Right hindlimb (tissue), 1 donor: Measurements from ENCODE around the gene NOL12.
"Not testable (repeated sequence)": the region's sequence is repeated elsewhere in the genome, so short reads cannot be mapped to it uniquely, and the experiment has no call there.

ENCODE experiments used
- DNase-seq: peaks from one replicate; pipeline ENCODE4 v3.0.0-alpha.2; 2018

The NOL12 gene, protein sequence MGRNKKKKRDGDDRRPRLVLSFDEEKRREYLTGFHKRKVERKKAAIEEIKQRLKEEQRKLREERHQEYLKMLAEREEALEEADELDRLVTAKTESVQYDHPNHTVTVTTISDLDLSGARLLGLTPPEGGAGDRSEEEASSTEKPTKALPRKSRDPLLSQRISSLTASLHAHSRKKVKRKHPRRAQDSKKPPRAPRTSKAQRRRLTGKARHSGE

GRCh38 chr22:37686002-37686982, at the start of gene NOL12:
TSS of gene NOL12 (plus strand) at chr22:37686343. CDS start at chr22:37686393, 50 bp downstream.
- peak; percentile 91 for DNase-seq

DNA sequence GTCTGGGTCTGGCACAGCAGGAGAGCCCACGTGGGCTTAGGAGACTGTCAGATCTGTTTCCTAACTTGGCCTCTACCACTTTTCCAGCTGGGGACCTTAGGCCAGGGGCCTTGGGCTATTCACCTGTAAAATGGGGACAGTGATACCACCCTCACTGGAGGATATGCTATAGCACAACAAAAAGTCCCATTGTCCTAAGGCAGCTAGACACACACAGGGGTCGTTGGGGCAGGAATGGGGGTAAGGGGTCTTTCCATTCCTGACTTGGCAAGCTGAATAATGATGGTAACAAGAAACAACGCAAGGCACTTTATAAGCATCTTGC, 49.2 kb upstream of the NOL12 start:
- DNase-seq: no peak

GRCh38 chr22:37638391-37639069, 47.6 kb upstream of the NOL12 start:
- no peak for DNase-seq

- peak; percentile 74 for DNase-seq
Measured at GRCh38 chr22:37639070-37639760, 46.9 kb upstream of the NOL12 start, which contains the start of gene SH3BP1. TSS of gene SH3BP1 (plus strand) at chr22:37639669. CDS start at chr22:37639788, 119 bp downstream.

- DNase-seq: peak; percentile 34
Measured at GRCh38 chr22:37639771-37640590, 46.2 kb upstream of the NOL12 start.

DNA sequence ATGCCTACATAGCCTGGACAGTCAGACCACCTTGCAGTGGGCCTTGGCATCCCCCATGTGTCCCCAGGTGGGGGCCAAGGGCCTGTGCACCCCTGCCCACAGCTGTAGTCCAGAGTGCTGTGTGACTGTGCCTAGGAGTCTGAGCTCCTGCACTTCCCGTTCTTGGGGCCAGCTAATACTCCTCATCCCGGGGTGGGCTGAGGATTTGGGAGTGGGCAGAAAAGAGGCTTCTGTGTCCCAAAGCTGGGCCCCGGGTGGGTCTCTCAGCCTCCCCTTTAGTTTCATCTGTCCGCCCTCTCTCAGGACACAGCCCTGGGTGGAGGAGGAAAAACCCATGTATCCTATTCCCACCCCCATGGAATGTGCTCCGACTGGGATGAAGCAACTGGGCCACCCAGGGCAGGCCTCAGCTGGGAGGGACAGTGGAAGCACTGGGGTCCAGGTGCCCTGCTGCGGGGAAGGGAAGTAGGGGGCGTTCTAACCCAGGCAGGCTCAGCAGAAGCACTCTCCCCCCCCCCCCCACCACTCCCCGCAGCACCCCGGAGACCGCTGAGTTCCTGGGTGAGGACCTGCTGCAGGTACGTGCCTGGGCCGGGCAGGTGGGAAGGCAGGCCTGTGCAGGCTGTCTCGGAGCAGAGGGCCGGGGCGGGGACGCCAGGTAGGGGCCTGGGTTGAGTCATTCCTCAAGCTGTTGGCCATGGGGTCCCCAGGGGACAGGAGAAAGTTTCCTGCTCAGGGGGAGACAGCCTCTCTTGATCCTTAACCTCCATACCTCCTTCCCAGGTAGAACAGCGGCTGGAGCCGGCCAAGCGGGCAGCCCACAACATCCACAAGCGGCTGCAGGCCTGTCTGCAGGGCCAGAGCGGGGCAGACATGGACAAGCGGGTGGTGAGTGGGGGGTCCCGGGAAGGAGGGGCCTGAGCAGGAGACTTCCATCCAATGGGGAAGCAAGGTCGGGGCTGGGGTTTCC, 45.3 kb upstream of the NOL12 start:
- no peak for DNase-seq

GRCh38 chr22:37641561-37641949, 44.6 kb upstream of the NOL12 start:
- DNase-seq: no peak

DNA sequence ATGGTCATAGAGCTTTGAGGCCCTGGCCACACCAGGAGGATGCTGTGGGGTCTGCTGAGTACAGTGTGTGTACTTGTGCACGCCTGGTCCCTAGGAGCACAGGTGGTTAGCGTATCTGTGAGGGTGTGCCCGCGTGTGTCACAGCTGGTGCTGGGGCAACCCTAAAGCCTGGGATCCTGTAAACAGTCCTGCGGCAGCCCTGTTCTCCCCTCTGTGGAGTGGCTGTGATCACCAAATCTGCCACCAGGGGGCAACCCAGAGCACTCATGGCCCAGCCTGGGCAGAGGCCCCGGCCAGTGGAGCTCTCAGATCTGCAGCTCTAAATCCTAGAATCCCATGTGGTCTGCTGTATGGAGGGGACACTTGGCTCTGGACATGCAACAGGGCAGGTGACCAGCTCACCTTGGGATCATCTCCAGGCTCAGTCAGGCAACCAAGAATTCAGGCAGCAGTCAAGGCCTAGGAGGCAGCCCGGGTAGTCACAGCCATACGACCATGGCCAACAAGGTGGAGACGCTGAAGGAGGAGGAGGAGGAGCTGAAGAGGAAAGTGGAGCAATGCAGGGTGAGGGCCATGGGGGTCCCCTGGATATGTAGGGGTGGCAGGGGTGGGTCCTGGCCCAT, 42.8 kb upstream of the NOL12 start:
- DNase-seq: peak; percentile 89

GRCh38 chr22:37647317-37647716, 38.8 kb upstream of the NOL12 start:
- DNase-seq: no peak

GRCh38 chr22:37647928-37648327, 38.2 kb upstream of the NOL12 start:
- DNase-seq: peak; percentile 65

DNA sequence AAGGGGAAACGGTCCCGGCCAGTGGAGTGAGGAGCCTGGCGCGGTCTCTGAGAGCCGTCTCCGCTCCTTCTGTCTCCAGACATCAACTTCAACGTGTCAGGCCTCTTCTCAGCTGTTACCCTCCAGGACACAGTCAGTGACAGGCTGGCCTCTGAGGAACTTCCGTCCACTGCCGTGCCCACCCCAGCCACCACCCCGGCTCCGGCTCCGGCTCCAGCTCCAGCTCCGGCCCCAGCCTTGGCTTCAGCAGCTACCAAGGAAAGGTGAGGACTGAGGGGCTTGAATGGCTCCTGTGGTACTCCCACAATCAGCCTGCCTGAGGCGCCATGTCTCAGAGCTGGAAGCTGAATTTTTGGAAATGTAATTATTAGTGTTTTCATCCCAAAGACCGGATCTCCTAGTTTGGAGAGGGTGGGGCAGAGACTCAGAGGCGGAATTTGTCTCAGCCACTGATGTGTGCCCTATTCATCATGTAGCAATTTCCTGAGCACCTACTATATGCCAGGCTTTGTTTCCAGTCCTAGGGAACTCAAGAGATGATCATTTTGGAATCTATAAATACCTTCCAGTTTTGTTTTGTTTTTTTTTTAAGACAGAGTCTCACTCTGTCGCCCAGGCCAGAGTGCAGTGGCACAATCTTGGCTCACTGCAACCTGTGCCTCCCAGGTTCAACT, 35.5 kb upstream of the NOL12 start:
- DNase-seq: no peak

DNA sequence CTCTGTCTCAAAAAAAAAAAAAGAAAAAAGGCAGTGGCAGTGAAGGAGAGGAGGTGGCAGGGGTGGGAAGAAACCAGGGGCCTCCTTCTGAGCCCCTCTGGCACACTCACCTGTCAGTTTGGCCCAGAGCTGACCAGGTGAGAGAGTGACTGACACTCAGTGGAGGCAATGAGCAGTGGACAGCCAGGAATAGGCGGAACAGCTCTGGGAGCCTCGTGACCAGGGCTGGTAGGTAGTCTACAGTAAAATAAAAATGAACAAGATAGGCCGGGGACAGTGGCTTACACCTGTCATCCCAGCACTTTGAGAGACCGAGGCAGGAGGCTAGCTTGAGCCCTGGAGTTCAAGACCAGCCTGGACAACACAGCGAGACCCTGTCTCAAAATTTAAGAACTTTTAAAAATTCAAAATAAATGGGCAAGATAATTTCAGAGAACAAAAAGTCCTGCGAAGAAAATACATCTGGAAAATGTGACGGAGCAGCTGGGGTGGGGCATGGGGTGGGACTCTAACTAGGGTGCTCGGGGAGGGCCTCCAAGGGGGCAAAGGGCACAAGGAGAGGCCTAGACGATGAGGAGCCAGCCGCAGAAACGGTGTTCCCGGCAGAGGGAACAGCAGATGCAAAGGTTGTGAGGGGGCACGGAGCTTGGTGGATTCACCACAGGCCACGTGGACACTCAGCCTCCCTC, 31.4 kb upstream of the NOL12 start:
- DNase-seq: no peak

DNA sequence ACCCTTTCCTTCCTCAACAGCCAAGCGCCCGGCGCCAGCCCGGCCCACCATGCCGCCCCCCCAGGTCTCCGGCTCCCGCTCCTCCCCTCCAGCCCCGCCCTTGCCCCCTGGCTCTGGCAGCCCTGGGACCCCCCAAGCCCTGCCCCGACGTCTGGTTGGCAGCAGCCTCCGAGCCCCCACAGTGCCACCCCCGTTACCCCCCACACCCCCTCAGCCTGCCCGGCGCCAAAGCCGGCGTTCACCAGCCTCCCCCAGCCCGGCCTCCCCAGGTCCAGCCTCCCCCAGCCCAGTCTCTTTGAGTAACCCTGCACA, 30.9 kb upstream of the NOL12 start:
- DNase-seq: no peak

DNA sequence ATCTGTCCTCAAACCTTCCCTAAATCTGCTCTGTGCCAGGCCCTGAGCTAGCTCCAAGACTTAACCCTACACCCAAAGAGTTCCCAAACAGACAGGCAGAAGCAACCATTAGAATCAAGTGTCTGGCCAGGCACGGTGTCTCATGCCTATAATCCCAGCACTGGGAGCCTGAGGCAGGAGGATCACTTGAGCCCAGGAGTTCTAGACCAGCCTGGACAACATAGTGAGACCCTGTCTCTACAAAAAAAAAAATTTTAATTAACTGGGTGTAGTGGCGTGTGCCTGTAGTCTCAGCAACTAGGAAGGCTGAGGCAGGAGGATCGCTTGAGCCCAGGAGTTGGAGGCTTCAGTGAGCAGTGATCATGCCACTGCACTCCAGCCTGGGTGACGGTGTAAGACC, 29.6 kb upstream of the NOL12 start:
- not testable (repeated sequence) for DNase-seq

- no peak for DNase-seq
Measured at GRCh38 chr22:37657590-37658132, 28.5 kb upstream of the NOL12 start.

- DNase-seq: peak; percentile 100
Measured at GRCh38 chr22:37658133-37659065, 27.7 kb upstream of the NOL12 start, which contains the start of gene PDXP. TSS of gene PDXP (plus strand) at chr22:37658723. CDS start at chr22:37658783, 60 bp downstream.

DNA sequence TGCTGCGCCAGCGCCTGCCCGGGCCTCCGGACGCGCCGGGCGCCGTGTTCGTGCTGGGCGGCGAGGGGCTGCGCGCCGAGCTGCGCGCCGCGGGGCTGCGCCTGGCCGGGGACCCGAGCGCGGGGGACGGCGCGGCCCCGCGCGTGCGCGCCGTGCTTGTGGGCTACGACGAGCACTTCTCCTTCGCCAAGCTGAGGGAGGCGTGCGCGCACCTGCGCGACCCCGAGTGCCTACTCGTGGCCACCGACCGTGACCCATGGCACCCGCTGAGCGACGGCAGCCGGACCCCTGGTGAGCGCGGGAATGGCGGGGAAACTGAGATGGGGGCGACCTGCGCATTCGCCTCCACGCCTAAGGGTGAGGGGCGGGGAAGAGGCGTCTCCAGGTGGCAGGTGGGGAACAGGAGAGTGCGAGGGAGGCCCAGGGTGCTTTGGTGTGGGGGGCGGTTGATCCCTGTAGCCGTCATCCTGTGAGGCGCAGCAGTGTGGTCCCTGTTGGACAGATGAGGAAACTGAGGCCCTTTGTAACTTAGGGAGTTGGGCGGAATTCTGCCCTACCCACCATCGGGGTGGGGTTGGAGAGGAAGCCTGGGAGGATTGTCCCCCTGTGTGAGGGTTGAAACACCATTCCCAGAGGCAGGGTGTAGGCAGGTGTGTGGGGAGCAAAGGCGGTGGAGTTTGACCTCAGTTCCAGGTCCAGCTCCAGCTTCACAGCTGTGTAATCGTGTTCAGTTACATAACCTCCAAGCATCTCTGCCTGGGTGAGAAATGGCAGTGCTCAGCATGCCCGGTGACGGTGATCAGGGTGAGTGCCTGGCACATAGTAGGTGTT, 26.9 kb upstream of the NOL12 start:
- DNase-seq: no peak
